IMR-90 (cell line): ENCODE measurements around the gene EPHB1.

Source experiments
- CEBPB ChIP-seq: IDR thresholded peaks from 2 replicates; pipeline ENCODE4 v1.6.1; 2012; ENCODE audit warnings: low read depth, low read length, improper control_type of control experiment
- CHD1 ChIP-seq: IDR thresholded peaks from 2 replicates; pipeline ENCODE4 v1.6.1; 2012; ENCODE audit warnings: low read depth, low read length, improper control_type of control experiment
- RAD21 ChIP-seq: IDR thresholded peaks from 2 replicates; pipeline ENCODE4 v1.6.1; 2012; ENCODE audit warnings: low read length, improper control_type of control experiment
- RFX5 ChIP-seq: IDR thresholded peaks from 2 replicates; pipeline ENCODE4 v1.8.0; 2012; ENCODE audit warnings: low read depth, mild to moderate bottlenecking, low read length, moderate library complexity
- TF ChIP-seq, protein P1 (sequence below): conservative IDR thresholded peaks from 2 replicates; pipeline ENCODE4 v1.5.1; 2012; ENCODE audit warnings: mild to moderate bottlenecking, low read depth, low read length, improper control_type of control experiment

DNA sequence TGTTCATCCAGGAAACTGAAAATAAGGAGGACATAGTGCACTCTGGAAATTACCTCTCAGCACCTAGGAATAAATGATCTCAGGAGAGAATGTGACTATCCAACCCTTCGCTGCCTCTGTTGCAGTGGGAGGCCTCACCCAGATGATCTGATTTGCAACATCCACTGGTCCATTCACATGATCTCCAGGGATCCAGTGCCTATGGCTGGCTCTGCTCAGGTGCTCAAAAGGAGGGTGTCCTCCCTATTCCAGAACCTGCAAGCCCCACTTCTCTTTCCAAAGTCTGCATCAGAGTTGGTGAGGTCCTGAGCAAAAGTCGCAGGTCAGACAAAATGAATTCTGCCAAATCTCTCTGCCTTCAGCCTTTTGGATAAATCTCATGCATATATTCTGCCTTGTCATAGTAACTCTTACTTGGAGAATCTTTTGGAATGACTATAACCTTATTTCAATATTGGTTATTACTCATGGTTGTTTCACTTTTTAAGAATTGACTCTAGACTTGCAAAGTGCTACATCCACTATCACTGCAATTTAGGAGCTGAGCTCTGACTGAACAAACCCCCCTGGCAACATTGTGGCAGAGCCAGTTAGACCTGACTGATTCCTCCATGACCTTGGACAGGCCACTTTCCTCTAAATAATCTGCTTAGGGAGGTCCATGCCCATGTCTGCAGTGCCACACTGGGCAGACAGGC lies 295.1 kb downstream of the EPHB1 start:
- TF ChIP-seq CHD1 (no peak), RAD21 (no peak), CEBPB (no peak), RFX5 (no peak)
- TF ChIP-seq, protein P1, sequence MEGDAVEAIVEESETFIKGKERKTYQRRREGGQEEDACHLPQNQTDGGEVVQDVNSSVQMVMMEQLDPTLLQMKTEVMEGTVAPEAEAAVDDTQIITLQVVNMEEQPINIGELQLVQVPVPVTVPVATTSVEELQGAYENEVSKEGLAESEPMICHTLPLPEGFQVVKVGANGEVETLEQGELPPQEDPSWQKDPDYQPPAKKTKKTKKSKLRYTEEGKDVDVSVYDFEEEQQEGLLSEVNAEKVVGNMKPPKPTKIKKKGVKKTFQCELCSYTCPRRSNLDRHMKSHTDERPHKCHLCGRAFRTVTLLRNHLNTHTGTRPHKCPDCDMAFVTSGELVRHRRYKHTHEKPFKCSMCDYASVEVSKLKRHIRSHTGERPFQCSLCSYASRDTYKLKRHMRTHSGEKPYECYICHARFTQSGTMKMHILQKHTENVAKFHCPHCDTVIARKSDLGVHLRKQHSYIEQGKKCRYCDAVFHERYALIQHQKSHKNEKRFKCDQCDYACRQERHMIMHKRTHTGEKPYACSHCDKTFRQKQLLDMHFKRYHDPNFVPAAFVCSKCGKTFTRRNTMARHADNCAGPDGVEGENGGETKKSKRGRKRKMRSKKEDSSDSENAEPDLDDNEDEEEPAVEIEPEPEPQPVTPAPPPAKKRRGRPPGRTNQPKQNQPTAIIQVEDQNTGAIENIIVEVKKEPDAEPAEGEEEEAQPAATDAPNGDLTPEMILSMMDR: no peak
